T-helper 17 cell (primary cell): ENCODE measurements around the gene MSL3. TPM values are rescaled to one million over a fixed set of nuclear protein-coding genes. Genes with fewer than 3 reads are reported as not detected.

Experiments
- ATAC-seq: fragments of 150-1000 bp; cut with Tn5 transposase; 2 replicates; pipeline ENCODE4 v1.10.0; 2021; ENCODE audit warnings: mild to moderate bottlenecking, moderate library complexity
- DNase-seq, 3 donors: peaks; one replicate each; pipeline versions ENCODE4 v3.0.0 to v3.0.0-alpha.2; 2020 to 2021
- H3K9me3 ChIP-seq: one replicate; pipeline ENCODE4 v1.7.0; 2013; ENCODE audit warnings: low read length, mild to moderate bottlenecking; ENCODE audit not compliant: control insufficient read depth, poor library complexity, severe bottlenecking
- H3K27ac Mint-ChIP-seq: one replicate; pipeline ENCODE4 v1.8.0; 2022; ENCODE audit warnings: mild to moderate bottlenecking, moderate library complexity, mixed read lengths
- H3K27me3 Mint-ChIP-seq: one replicate; pipeline ENCODE4 v1.8.0; 2022; ENCODE audit warnings: mixed read lengths
- H3K36me3 Mint-ChIP-seq: one replicate; pipeline ENCODE4 v1.8.0; 2022; ENCODE audit warnings: low read depth, mixed read lengths
- H3K4me1 Mint-ChIP-seq: one replicate; pipeline ENCODE4 v1.8.0; 2022; ENCODE audit warnings: mild to moderate bottlenecking, mixed read lengths
- H3K4me3 Mint-ChIP-seq: one replicate; pipeline ENCODE4 v1.8.0; 2022; ENCODE audit warnings: mild to moderate bottlenecking, moderate library complexity, mixed read lengths
- total RNA-seq, 4 donors: library from RNA in 2 of 4; stranded (reverse) in 2 of 4; gene quantifications; one replicate each; pipeline ENCODE4 v1.2.3 and lab custom pipeline; 2022 to 2026

MSL3 gene
- total RNA-seq, 2 donors from 2014 or later: 86.2 to 86.3 TPM

DNA sequence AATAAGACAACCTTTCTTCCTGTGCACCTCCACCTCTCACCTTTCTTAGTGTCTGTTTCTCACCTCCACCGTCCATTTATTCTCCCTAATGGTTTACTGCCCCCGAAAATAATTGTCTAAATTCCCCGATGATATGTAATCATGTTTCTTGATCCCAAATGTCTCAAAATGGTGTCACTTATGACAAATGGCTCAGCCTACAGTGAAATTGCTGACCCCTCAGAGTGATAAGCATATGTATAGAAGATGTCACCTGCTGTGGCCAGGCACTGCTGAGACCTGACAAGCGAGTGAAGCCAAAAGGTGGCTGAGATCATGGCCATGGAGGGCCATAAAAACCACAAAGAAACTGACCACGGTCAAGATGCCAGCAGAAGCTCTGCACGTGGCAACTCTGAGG lies 35.7 kb downstream of the MSL3 start:
- H3K36me3 Mint-ChIP-seq: no peaks in the 10 kb centered on the region
- no peaks in the 10 kb centered on the region for H3K9me3 ChIP-seq
- no peaks in the 10 kb centered on the region for H3K27me3 Mint-ChIP-seq
- H3K4me3 Mint-ChIP-seq: no peak overlapping the region
- H3K27ac Mint-ChIP-seq: no peak overlapping the region
- peaks cover 5% of the 10 kb centered on the region for H3K4me1 Mint-ChIP-seq
- no peak for DNase-seq
- ATAC-seq: no peak

DNA sequence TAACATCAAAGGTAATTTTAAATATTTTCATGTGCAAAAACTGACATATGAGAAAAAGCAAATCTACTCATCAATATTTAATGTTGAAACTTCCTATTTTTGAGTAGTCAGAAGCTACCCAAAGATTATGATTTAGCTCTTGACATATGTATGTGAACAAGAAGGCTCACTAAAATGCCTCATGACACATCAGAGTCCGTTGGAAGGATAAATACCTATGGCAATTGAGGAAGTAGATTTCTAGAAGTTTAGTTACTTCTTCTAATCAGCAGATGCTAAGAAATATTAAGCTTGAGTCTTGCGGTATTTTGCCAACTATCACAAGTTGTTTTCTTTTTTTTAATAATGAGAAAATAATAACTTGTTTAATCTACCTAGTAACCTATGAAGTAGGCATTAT lies 55.3 kb downstream of the MSL3 start:
- no peak overlapping the region for H3K27ac Mint-ChIP-seq
- H3K9me3 ChIP-seq: no peaks in the 10 kb centered on the region
- no peak overlapping the region for H3K4me3 Mint-ChIP-seq
- peaks cover 2% of the 10 kb centered on the region for H3K4me1 Mint-ChIP-seq
- H3K27me3 Mint-ChIP-seq: peaks cover 8% of the 10 kb centered on the region
- no peaks in the 10 kb centered on the region for H3K36me3 Mint-ChIP-seq
- ATAC-seq: no peak
- DNase-seq: no peak

Other genes with a start within 250 kb of the MSL3 start
- 10 to 100 TPM in 1 of 2 donors, under 1 TPM in 1; 0.30 to 16.1 TPM for gene ARHGAP6, start 92.3 kb upstream of the MSL3 start, total RNA-seq